Neural cell (in vitro differentiated cells): ENCODE data around the gene ACSM5. TPM values are rescaled to one million over a fixed set of nuclear protein-coding genes. Genes with fewer than 3 reads are reported as not detected.
"Not testable (repeated sequence)": the region's sequence is repeated elsewhere in the genome, so short reads cannot be mapped to it uniquely, and the experiment has no call there.

Source experiments
- H2AFZ ChIP-seq: fragments of 200-600, 300-800 bp; sonication (generic), shearing (Covaris generic); 2 replicates; pipeline ENCODE4 v1.6.0; 2014; ENCODE audit warnings: low read depth, mild to moderate bottlenecking, antibody characterized with exemption, low read length, moderate library complexity
- H3F3A ChIP-seq: fragments of 200-600 bp; shearing (Covaris generic); 2 replicates; pipeline ENCODE4 v1.6.1; 2016; ENCODE audit warnings: mild to moderate bottlenecking, moderate library complexity, mixed read lengths, antibody characterized with exemption, low read length; ENCODE audit not compliant: insufficient read depth, poor library complexity, severe bottlenecking
- H3K27ac ChIP-seq: fragments of 200-600, 300-800 bp; sonication (generic), shearing (Covaris generic); 2 replicates; pipeline ENCODE4 v1.5.1; 2014; ENCODE audit warnings: mild to moderate bottlenecking, low read length, moderate library complexity
- H3K27me3 ChIP-seq: fragments of 300-800, 200-600 bp; sonication (generic), shearing (Covaris generic); 2 replicates; pipeline ENCODE4 v1.6.0; 2014; ENCODE audit warnings: mild to moderate bottlenecking, low read depth, low read length, moderate library complexity; ENCODE audit not compliant: insufficient read depth
- H3K36me3 ChIP-seq: fragments of 300-800, 200-600 bp; sonication (generic), shearing (Covaris generic); 2 replicates; pipeline ENCODE4 v1.5.1; 2014; ENCODE audit warnings: mild to moderate bottlenecking, antibody characterized with exemption, low read length, moderate library complexity; ENCODE audit not compliant: insufficient read depth
- H3K4me2 ChIP-seq: fragments of 300-800, 200-600 bp; sonication (generic), shearing (Covaris generic); 2 replicates; pipeline ENCODE4 v1.6.0; 2014; ENCODE audit warnings: mild to moderate bottlenecking, low read length
- H3K4me3 ChIP-seq: fragments of 300-800, 200-600 bp; sonication (generic), shearing (Covaris generic); 2 replicates; pipeline ENCODE4 v1.5.1; 2014; ENCODE audit warnings: mild to moderate bottlenecking, low read length, moderate library complexity
- H3K79me2 ChIP-seq: fragments of 200-600 bp; shearing (Covaris generic); replicated peaks from 2 replicates; pipeline ENCODE4 v1.6.0; 2014; ENCODE audit warnings: mild to moderate bottlenecking, low read length, moderate library complexity; ENCODE audit not compliant: insufficient read depth
- H3K9ac ChIP-seq: fragments of 300-800, 200-600 bp; sonication (generic), shearing (Covaris generic); 2 replicates; pipeline ENCODE4 v1.6.1; 2016; ENCODE audit warnings: mild to moderate bottlenecking, low read length, mixed read lengths
- H3K9me2 ChIP-seq: fragments of 200-600 bp; shearing (Covaris generic); 2 replicates; pipeline ENCODE4 v1.6.1; 2016; ENCODE audit warnings: mild to moderate bottlenecking, low read length, mixed read lengths; ENCODE audit not compliant: insufficient read depth
- H3K9me3 ChIP-seq: fragments of 200-600, 300-800 bp; sonication (generic), shearing (Covaris generic); 2 replicates; pipeline ENCODE4 v1.6.1; 2016; ENCODE audit warnings: mild to moderate bottlenecking, mixed run types, low read length, moderate library complexity, mixed read lengths
- H4K20me1 ChIP-seq: fragments of 200-600 bp; shearing (Covaris generic); 2 replicates; pipeline ENCODE4 v1.6.1; 2016; ENCODE audit warnings: mild to moderate bottlenecking, mixed run types; ENCODE audit not compliant: insufficient read depth
- CTCF ChIP-seq: fragments of 450-650 bp; IDR thresholded peaks from 2 replicates; pipeline ENCODE4 v1.5.1; 2014; ENCODE audit warnings: antibody characterized with exemption, mild to moderate bottlenecking, moderate library complexity; ENCODE audit not compliant: poor library complexity, severe bottlenecking
- EZH2 ChIP-seq: fragments of 200-600, 300-800 bp; shearing (Covaris generic), sonication (generic); IDR thresholded peaks from 2 replicates; pipeline ENCODE4 v1.6.1; 2014; ENCODE audit warnings: antibody characterized with exemption, low read length, borderline replicate concordance, mild to moderate bottlenecking; ENCODE audit not compliant: insufficient read depth, poor library complexity, severe bottlenecking
- RAD21 ChIP-seq: fragments of 450-650 bp; conservative IDR thresholded peaks from 2 replicates; pipeline ENCODE4 v1.6.1; 2014; ENCODE audit warnings: antibody characterized with exemption, mild to moderate bottlenecking, moderate library complexity
- REST ChIP-seq: IDR thresholded peaks from 2 replicates; pipeline ENCODE4 v1.6.1; 2012; ENCODE audit warnings: borderline replicate concordance
- SMC3 ChIP-seq: fragments of 450-650 bp; conservative IDR thresholded peaks from 2 replicates; pipeline ENCODE4 v1.6.1; 2014; ENCODE audit warnings: antibody characterized with exemption, mild to moderate bottlenecking, moderate library complexity; ENCODE audit not compliant: poor library complexity
- TAF1 ChIP-seq: IDR thresholded peaks from 2 replicates; pipeline ENCODE4 v1.6.1; 2012; ENCODE audit warnings: low read depth
- polyA plus RNA-seq: library from polyadenylated mRNA; depleted of rRNA; stranded (reverse); fragments of >200 nt; gene quantifications from 2 replicates; pipeline ENCODE4 v1.2.3, GENCODE V29; 2014

Gene ACSM5
- polyA plus RNA-seq, 1 donor from 2014 or later, result not detected

- TF ChIP-seq RAD21, result no peak
- no peak for TF ChIP-seq TAF1
- TF ChIP-seq EZH2, result no peak
- TF ChIP-seq REST, result no peak
- TF ChIP-seq CTCF, result no peak
- TF ChIP-seq SMC3, result no peak
- H3F3A ChIP-seq, result no peaks in the 10 kb centered on the region
- H3K9ac ChIP-seq, result no peak overlapping the region
Measured at GRCh38 chr16:20441191-20441590, 31.9 kb downstream of the ACSM5 start.

GRCh38 chr16:20441859-20442258 is 32.5 kb downstream of the ACSM5 start:
- H3K9me2 ChIP-seq, H3K27ac ChIP-seq, H3K79me2 ChIP-seq, H3K36me3 ChIP-seq, H3K9ac ChIP-seq, H3F3A ChIP-seq, H3K9me3 ChIP-seq, H3K4me3 ChIP-seq, H3K27me3 ChIP-seq, H3K4me2 ChIP-seq, H2AFZ ChIP-seq, H4K20me1 ChIP-seq: not testable (repeated sequence)

More at GRCh38 chr16:20441191-20441590, 31.9 kb downstream of the ACSM5 start:
- Histone ChIP-seq H3K27ac (no peak overlapping the region), H3K4me3 (no peak overlapping the region), H3K79me2 (no peaks in the 10 kb centered on the region), H3K27me3 (no peaks in the 10 kb centered on the region), H2AFZ (no peak overlapping the region), H3K4me2 (no peak overlapping the region), H3K9me3 (no peaks in the 10 kb centered on the region), H3K9me2 (no peaks in the 10 kb centered on the region), H4K20me1 (no peaks in the 10 kb centered on the region), H3K36me3 (no peaks in the 10 kb centered on the region)

GRCh38 chr16:20446652-20447393 is 37.5 kb downstream of the ACSM5 start:
- H3K27me3 ChIP-seq, H3K4me3 ChIP-seq, H4K20me1 ChIP-seq, H3K9ac ChIP-seq, H3K79me2 ChIP-seq, H3K36me3 ChIP-seq, H3K4me2 ChIP-seq, H3K9me2 ChIP-seq, H2AFZ ChIP-seq, H3K27ac ChIP-seq, H3F3A ChIP-seq, H3K9me3 ChIP-seq: not testable (repeated sequence)

GRCh38 chr16:20451364-20451763 is 42.0 kb downstream of the ACSM5 start, which contains the start of gene ACSM2A:
Gene ACSM2A, plus strand, starts transcription at chr16:20451521. Its CDS starts 8,594 bp downstream, at chr16:20460115.
- not testable (repeated sequence) for H3K36me3 ChIP-seq, H3K4me3 ChIP-seq, H3K4me2 ChIP-seq, H3K9me2 ChIP-seq, H3F3A ChIP-seq, H3K27me3 ChIP-seq, H3K27ac ChIP-seq, H4K20me1 ChIP-seq, H2AFZ ChIP-seq, H3K9ac ChIP-seq, H3K9me3 ChIP-seq, H3K79me2 ChIP-seq

GRCh38 chr16:20453633-20454032 is 44.3 kb downstream of the ACSM5 start:
- H3K9ac ChIP-seq, H4K20me1 ChIP-seq, H3K36me3 ChIP-seq, H3K4me2 ChIP-seq, H2AFZ ChIP-seq, H3F3A ChIP-seq, H3K27ac ChIP-seq, H3K27me3 ChIP-seq, H3K79me2 ChIP-seq, H3K9me3 ChIP-seq, H3K4me3 ChIP-seq, H3K9me2 ChIP-seq: not testable (repeated sequence)
